ENCODE measurements around the gene NADK.

GRCh38 chr1:1777583-1777899 lies 729 bp downstream of the NADK start:
- TF ChIP-seq CTCF (IDR thresholded peaks at IDR 0.05; ENCODE audit: borderline replicate concordance, extremely low read depth, low read length, poor library complexity, severe bottlenecking), result no peak
- no peak for TF ChIP-seq EZH2 (IDR thresholded peaks at IDR 0.05; ENCODE audit: borderline replicate concordance, low read depth, low read length, severe bottlenecking)

Data from DND-41 (cell line).